OCI-LY3 (cell line): ENCODE measurements around the gene FEM1B.

Experiments
- EZH2phosphoT487 ChIP-seq: fragments of 200-600 bp; shearing (Covaris generic); IDR thresholded peaks from 2 replicates; pipeline ENCODE4 v1.6.1; 2018; ENCODE audit warnings: antibody characterized with exemption, mixed run types, low read depth
- TF ChIP-seq, protein P1 (sequence below): fragments of 200-600, 300-600 bp; sonication (generic); IDR thresholded peaks from 2 replicates; pipeline ENCODE4 v1.5.1; 2014; ENCODE audit warnings: antibody characterized with exemption, low read length, low read depth

DNA sequence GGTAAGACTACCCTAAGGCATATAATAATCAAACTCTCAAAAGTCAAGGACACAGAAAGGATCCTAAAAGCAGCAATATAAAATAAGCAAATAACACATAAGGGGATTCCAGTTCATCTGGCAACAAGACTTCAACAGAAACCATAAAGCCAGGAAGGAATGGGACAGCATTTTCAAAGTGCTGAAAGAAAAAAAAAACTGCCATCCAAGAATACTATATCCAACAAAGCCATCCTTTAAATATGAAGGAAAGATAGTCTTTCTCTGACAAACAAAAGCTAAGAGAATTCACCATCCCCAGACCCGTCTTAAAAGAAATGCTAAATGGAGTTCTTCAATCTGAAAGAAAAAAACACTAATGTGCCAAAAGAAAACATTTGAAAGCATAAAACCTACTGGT lies 33.3 kb upstream of the FEM1B start:
- TF ChIP-seq, protein P1, sequence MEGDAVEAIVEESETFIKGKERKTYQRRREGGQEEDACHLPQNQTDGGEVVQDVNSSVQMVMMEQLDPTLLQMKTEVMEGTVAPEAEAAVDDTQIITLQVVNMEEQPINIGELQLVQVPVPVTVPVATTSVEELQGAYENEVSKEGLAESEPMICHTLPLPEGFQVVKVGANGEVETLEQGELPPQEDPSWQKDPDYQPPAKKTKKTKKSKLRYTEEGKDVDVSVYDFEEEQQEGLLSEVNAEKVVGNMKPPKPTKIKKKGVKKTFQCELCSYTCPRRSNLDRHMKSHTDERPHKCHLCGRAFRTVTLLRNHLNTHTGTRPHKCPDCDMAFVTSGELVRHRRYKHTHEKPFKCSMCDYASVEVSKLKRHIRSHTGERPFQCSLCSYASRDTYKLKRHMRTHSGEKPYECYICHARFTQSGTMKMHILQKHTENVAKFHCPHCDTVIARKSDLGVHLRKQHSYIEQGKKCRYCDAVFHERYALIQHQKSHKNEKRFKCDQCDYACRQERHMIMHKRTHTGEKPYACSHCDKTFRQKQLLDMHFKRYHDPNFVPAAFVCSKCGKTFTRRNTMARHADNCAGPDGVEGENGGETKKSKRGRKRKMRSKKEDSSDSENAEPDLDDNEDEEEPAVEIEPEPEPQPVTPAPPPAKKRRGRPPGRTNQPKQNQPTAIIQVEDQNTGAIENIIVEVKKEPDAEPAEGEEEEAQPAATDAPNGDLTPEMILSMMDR: no peak
- TF ChIP-seq EZH2phosphoT487: no peak
